OCI-LY3 (cell line): ENCODE data around the gene COL4A1.

Experiments
- EZH2phosphoT487 ChIP-seq: fragments of 200-600 bp; shearing (Covaris generic); IDR thresholded peaks from 2 replicates; pipeline ENCODE4 v1.6.1; 2018; ENCODE audit warnings: antibody characterized with exemption, mixed run types, low read depth
- TF ChIP-seq, protein P1 (sequence below): fragments of 200-600, 300-600 bp; sonication (generic); IDR thresholded peaks from 2 replicates; pipeline ENCODE4 v1.5.1; 2014; ENCODE audit warnings: antibody characterized with exemption, low read length, low read depth

DNA sequence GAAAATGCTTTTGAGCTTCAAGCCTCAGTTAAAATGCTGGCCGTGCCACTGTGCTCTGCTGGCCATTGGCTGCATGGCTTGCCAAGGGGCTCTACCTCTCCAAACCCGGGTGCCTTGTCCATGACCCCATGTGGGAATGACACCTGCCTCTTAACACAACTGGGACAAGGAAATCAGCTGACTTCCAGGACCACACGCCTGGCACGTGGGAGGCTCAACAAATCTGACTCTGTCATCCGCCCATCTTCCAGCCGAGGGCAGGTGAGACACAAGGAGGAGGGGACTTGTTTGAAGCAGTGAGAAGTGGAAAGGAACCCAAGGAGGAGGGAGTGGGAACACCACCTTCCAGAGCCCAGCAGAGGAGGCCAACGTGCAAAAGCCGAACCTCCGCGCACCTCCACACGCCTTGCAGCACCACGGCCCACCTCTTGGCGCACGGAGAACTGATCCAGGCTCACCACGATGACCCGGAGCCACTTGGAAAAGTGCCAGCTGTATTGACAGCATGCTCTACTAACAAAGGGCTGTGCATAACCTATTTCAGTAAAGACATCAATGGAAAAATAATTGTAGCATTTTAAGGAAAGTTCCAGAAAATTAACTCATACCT is 38.3 kb downstream of the COL4A1 start:
- TF ChIP-seq, protein P1, sequence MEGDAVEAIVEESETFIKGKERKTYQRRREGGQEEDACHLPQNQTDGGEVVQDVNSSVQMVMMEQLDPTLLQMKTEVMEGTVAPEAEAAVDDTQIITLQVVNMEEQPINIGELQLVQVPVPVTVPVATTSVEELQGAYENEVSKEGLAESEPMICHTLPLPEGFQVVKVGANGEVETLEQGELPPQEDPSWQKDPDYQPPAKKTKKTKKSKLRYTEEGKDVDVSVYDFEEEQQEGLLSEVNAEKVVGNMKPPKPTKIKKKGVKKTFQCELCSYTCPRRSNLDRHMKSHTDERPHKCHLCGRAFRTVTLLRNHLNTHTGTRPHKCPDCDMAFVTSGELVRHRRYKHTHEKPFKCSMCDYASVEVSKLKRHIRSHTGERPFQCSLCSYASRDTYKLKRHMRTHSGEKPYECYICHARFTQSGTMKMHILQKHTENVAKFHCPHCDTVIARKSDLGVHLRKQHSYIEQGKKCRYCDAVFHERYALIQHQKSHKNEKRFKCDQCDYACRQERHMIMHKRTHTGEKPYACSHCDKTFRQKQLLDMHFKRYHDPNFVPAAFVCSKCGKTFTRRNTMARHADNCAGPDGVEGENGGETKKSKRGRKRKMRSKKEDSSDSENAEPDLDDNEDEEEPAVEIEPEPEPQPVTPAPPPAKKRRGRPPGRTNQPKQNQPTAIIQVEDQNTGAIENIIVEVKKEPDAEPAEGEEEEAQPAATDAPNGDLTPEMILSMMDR = no peak
- TF ChIP-seq EZH2phosphoT487 = no peak
